Measurements from ENCODE around the gene XIRP1. TPM values are rescaled to one million over a fixed set of nuclear protein-coding genes. Genes with fewer than 3 reads are reported as not detected.

The XIRP1 gene
- total RNA-seq, 2 donors from 2014 or later = not detected

- Histone ChIP-seq H3K9me3 (no peaks in the 10 kb centered on the region), H3K27me3 (no peaks in the 10 kb centered on the region), H3K4me3 (no peak overlapping the region), H3K27ac (no peak overlapping the region), H3K36me3 (replicated peaks in 1 of 2; ENCODE audit: insufficient read depth in 1 of 2, low read depth in 2 of 2) (no peaks in the 10 kb centered on the region), H3K4me1 (peaks cover 7% of the 10 kb centered on the region)
- DNase-seq (no peak), ATAC-seq (no peak)
- intact Hi-C loops (cut with DNase I) = no loop called here
- TF ChIP-seq POLR2A (IDR thresholded peaks at IDR 0.05) (no peak), CTCF (IDR thresholded peaks at IDR 0.05) (no peak)
- WGBS, 2 donors = 69 to 85% methylated on average over 2 to 3 of the region's 3 CpGs
Observed at GRCh38 chr3:39191773-39192172, 622 bp downstream of the XIRP1 start.

GRCh38 chr3:39191111-39191510, 1.3 kb downstream of the XIRP1 start:
- intact Hi-C loops (cut with DNase I) = no loop called here
- H3K27ac ChIP-seq = no peak overlapping the region
- peaks cover 7% of the 10 kb centered on the region for H3K4me1 ChIP-seq
- TF ChIP-seq POLR2A (IDR thresholded peaks at IDR 0.05) (no peak), CTCF (IDR thresholded peaks at IDR 0.05) (no peak)
- 86 to 100% methylated on average over 1 of the region's 1 CpG for WGBS, 2 donors
- no peaks in the 10 kb centered on the region for H3K36me3 ChIP-seq (replicated peaks in 1 of 2; ENCODE audit: insufficient read depth in 1 of 2, low read depth in 2 of 2)
- H3K27me3 ChIP-seq = no peaks in the 10 kb centered on the region
- DNase-seq = no peak
- no peaks in the 10 kb centered on the region for H3K9me3 ChIP-seq
- ATAC-seq = no peak
- H3K4me3 ChIP-seq = no peak overlapping the region

DNA sequence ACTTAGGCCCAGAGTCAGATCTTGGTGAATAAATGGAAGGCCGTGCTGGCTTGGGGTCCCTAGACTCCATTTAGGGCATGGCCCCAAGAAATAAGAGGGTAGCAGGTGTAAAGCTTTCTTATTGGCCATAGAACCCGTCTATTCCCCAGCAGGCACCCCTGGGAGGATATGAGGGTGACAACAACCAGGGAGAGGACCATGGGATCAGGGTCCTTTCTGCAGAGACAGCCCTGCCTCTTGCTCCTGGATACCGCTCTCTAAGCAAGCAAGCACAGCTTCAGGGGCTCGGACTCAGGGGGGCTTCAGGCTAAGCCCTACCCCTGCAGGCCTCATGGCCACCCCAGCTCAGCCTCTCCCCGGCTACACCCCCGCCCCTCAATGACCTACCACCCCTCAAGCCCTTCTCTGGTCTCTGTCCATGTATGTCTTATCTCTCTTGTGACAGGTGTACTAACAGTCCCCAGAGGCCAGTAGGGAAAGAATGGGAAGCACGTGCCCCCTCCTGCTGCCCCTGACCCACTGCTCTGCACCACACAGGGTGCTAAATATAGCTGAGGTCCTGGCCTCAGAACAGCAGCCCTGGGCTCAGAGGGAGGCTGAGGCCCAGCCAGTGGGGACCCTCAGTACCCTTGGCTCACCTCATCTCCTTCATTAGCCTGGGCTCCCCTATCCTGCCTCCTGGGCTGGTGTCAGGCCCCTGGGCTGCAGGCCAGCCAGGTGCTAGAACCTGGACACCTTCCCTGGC, 1.9 kb downstream of the XIRP1 start:
- Histone ChIP-seq H3K27me3 (no peaks in the 10 kb centered on the region), H3K27ac (peak overlapping the region in 2 of 4 donors; percentile 23 to 54), H3K9me3 (no peaks in the 10 kb centered on the region), H3K36me3 (replicated peaks in 1 of 2; ENCODE audit: insufficient read depth in 1 of 2, low read depth in 2 of 2) (no peaks in the 10 kb centered on the region), H3K4me1 (peaks cover 7% of the 10 kb centered on the region), H3K4me3 (no peak overlapping the region)
- ATAC-seq = no peak
- WGBS, 2 donors = 59 to 71% methylated on average over 5 to 7 of the region's 7 CpGs
- no peak for DNase-seq
- intact Hi-C loops (cut with DNase I) = no loop called here
- no peak for TF ChIP-seq CTCF (IDR thresholded peaks at IDR 0.05)
- TF ChIP-seq POLR2A (IDR thresholded peaks at IDR 0.05) = no peak

DNA sequence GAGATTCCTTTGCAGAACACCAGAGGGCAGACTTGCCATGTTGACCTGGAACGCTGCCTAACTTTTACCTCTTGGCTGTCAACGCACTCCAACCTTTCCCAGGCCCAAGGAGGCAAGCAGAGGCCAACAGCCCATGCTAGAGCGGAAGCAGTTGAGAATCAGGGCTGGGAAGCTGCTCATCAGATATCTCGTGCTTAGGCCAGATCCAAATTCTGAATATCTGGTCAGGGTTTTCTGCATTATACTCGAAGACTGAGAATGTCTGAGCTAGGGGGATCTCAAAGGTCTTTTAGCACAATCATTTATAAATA, 2.5 kb downstream of the XIRP1 start:
- intact Hi-C loops (cut with DNase I) = loop anchor here (5.0 kb wide), 2 partner anchors 43 to 102 kb away; no protein-coding TSS in a partner anchor
- peak; percentile 82 to 89 (median 84) for DNase-seq
- 22 to 24% methylated on average over 4 to 5 of the region's 5 CpGs for WGBS, 2 donors

More for the DNA sequence above, 2.5 kb downstream of the XIRP1 start:
- TF ChIP-seq POLR2A (IDR thresholded peaks at IDR 0.05) = no peak
- peak; percentile 59 to 93 (median 90) for TF ChIP-seq CTCF (IDR thresholded peaks at IDR 0.05)
- Histone ChIP-seq H3K4me3 (no peak overlapping the region), H3K4me1 (peaks cover 7% of the 10 kb centered on the region), H3K9me3 (no peaks in the 10 kb centered on the region), H3K27me3 (no peaks in the 10 kb centered on the region), H3K36me3 (replicated peaks in 1 of 2; ENCODE audit: insufficient read depth in 1 of 2, low read depth in 2 of 2) (no peaks in the 10 kb centered on the region), H3K27ac (peak overlapping the region in 2 of 4 donors; percentile 23 to 54)
- peak; percentile 92 for ATAC-seq
